DLD1 (cell line): ENCODE measurements around the gene ABHD2.
"Not testable (repeated sequence)": the region's sequence is repeated elsewhere in the genome, so short reads cannot be mapped to it uniquely, and the experiment has no call there.

Experiments used
- in situ Hi-C: cut with HindIII; loops from 2 replicates; pipeline ENCODE4 v1.10.0; 2017; ENCODE audit warnings: low sequenced_read_pairs

ABHD2 gene

GRCh38 chr15:89118481-89118989 is 30.3 kb downstream of the ABHD2 start:
- in situ Hi-C loops = no loop called here

- in situ Hi-C loops = no loop called here
Observed at GRCh38 chr15:89119489-89120478, 31.5 kb downstream of the ABHD2 start.

- in situ Hi-C loops = not testable (repeated sequence)
Observed at GRCh38 chr15:89120479-89121000, 32.3 kb downstream of the ABHD2 start.

- in situ Hi-C loops = no loop called here
Observed at GRCh38 chr15:89121414-89121813, 33.2 kb downstream of the ABHD2 start.

- in situ Hi-C loops = no loop called here
Observed at GRCh38 chr15:89122505-89123180, 34.4 kb downstream of the ABHD2 start.

GRCh38 chr15:89123181-89123525 is 34.9 kb downstream of the ABHD2 start:
- in situ Hi-C loops = no loop called here

GRCh38 chr15:89125088-89125826 is 37.0 kb downstream of the ABHD2 start:
- in situ Hi-C loops = no loop called here

- in situ Hi-C loops = no loop called here
Observed at GRCh38 chr15:89126009-89126408, 37.8 kb downstream of the ABHD2 start.

- in situ Hi-C loops = no loop called here
Observed at GRCh38 chr15:89127054-89127702, 38.9 kb downstream of the ABHD2 start.

- in situ Hi-C loops = no loop called here
Observed at GRCh38 chr15:89128320-89129122, 40.3 kb downstream of the ABHD2 start.

GRCh38 chr15:89129123-89129815 is 41.0 kb downstream of the ABHD2 start:
- in situ Hi-C loops = no loop called here

- in situ Hi-C loops = no loop called here
Observed at GRCh38 chr15:89129816-89130134, 41.5 kb downstream of the ABHD2 start.

- in situ Hi-C loops = no loop called here
Observed at GRCh38 chr15:89130201-89130600, 41.9 kb downstream of the ABHD2 start.

- in situ Hi-C loops = no loop called here
Observed at GRCh38 chr15:89131731-89132130, 43.5 kb downstream of the ABHD2 start.

- in situ Hi-C loops = no loop called here
Observed at GRCh38 chr15:89132611-89133507, 44.6 kb downstream of the ABHD2 start.

GRCh38 chr15:89135387-89136077 is 47.3 kb downstream of the ABHD2 start:
- in situ Hi-C loops = not testable (repeated sequence)

GRCh38 chr15:89136078-89136806 is 48.0 kb downstream of the ABHD2 start:
- in situ Hi-C loops = no loop called here
